Measurements from ENCODE around the gene CAPZB. TPM values are rescaled to one million over a fixed set of nuclear protein-coding genes. Genes with fewer than 3 reads are reported as not detected.

Gene CAPZB
- total and polyA plus RNA-seq, 7 experiments from 2014 or later: 216 to 559 (median 327) TPM

- Histone ChIP-seq H3K4me1 (ENCODE audit: control insufficient read depth in 2 of 2, insufficient read depth in 2 of 2, low read length in 2 of 2) (peaks cover 16 to 17% of the 10 kb centered on the region in 2 donors), H3K36me3 (ENCODE audit: control insufficient read depth in 2 of 3, insufficient read depth in 3 of 3, low read length in 3 of 3) (peaks cover 0 to 8% (median 0%) of the 10 kb centered on the region in 3 experiments), H3K27ac (ENCODE audit: low read depth, low read length) (peak overlapping the region; percentile 85), H3K4me3 (ENCODE audit: low read length) (peak overlapping the region; percentile 76), H3K9me3 (ENCODE audit: control insufficient read depth in 2 of 3, low read length in 3 of 3) (no peaks in the 10 kb centered on the region), H3K27me3 (ENCODE audit: control insufficient read depth in 2 of 2, insufficient read depth in 2 of 2, low read length in 2 of 2) (no peaks in the 10 kb centered on the region)
- ATAC-seq: no peak
- intact Hi-C loops (cut with micrococcal nuclease): loop anchor here (1.0 to 10.0 kb wide), 8 partner anchors 28 to 332 kb away; partner anchors contain the start of genes NBL1 (in 2 of the 2), CAPZB (in 1 of the 2), EMC1 (in 1 of the 2) and MRTO4 (in 1 of the 2)
- DNase-seq: no peak
- ChIA-PET POLR2A (interaction anchor here (0.6 to 1.0 kb wide), 2 partner anchors 229 to 335 kb away, joined by 4 read pairs; no protein-coding TSS in a partner anchor), CTCF (no interaction called here)
- peaks cover 28 to 47% (median 42%) of the 10 kb centered on the region in 7 donors for H3K4me1 Mint-ChIP-seq
- peaks cover 0 to 11% (median under 1%) of the 10 kb centered on the region in 5 donors for H3K36me3 Mint-ChIP-seq
- peak overlapping the region; percentile 16 to 82 (median 71) for H3K27ac Mint-ChIP-seq
- no peaks in the 10 kb centered on the region for H3K27me3 Mint-ChIP-seq
- H3K9me3 Mint-ChIP-seq: no peaks in the 10 kb centered on the region
- H3K4me3 Mint-ChIP-seq: peak overlapping the region; percentile 73 to 93 (median 87)
These were observed 172.3 kb downstream of the CAPZB start for GRCh38 chr1:19312782-19313635.

- Mint-ChIP-seq H3K27ac (peak within 1 kb of the TSS; percentile 33 to 83 (median 80)), H3K4me1 (peaks cover 29 to 49% (median 44%) of the 10 kb centered on the region in 7 donors), H3K36me3 (peaks cover 6 to 14% (median 7%) of the 10 kb centered on the region in 5 donors), H3K4me3 (peak within 1 kb of the TSS; percentile 86 to 94 (median 91)), H3K9me3 (no peaks in the 10 kb centered on the region), H3K27me3 (no peaks in the 10 kb centered on the region)
- no peaks in the 10 kb centered on the region for H3K27me3 ChIP-seq (ENCODE audit: control insufficient read depth in 2 of 2, insufficient read depth in 2 of 2, low read length in 2 of 2)
- DNase-seq (peak; percentile 68 to 97 (median 91)), ATAC-seq (peak; percentile 98)
- peak within 1 kb of the TSS; percentile 85 for H3K27ac ChIP-seq (ENCODE audit: low read depth, low read length)
- peaks cover 16 to 17% of the 10 kb centered on the region in 2 donors for H3K4me1 ChIP-seq (ENCODE audit: control insufficient read depth in 2 of 2, insufficient read depth in 2 of 2, low read length in 2 of 2)
- ChIA-PET POLR2A (interaction anchor here (0.9 to 1.1 kb wide), 3 partner anchors 10 to 336 kb away, joined by 3 to 5 read pairs (median 4); no protein-coding TSS in a partner anchor), CTCF (no interaction called here)
- peak within 1 kb of the TSS; percentile 76 for H3K4me3 ChIP-seq (ENCODE audit: low read length)
- no peaks in the 10 kb centered on the region for H3K9me3 ChIP-seq (ENCODE audit: control insufficient read depth in 2 of 3, low read length in 3 of 3)
- H3K36me3 ChIP-seq (ENCODE audit: control insufficient read depth in 2 of 3, insufficient read depth in 3 of 3, low read length in 3 of 3): peaks cover 0 to 17% (median 3%) of the 10 kb centered on the region in 3 experiments
- intact Hi-C loops (cut with micrococcal nuclease): loop anchor here (1.0 to 10.0 kb wide), 8 partner anchors 29 to 333 kb away; partner anchors contain the start of genes NBL1 (in 2 of the 2), CAPZB (in 1 of the 2), EMC1 (in 1 of the 2) and MRTO4 (in 1 of the 2)
These were observed 173.2 kb downstream of the CAPZB start, which contains the start of the genes AKR7A2 and SLC66A1 for GRCh38 chr1:19311931-19312781. Gene AKR7A2 (minus strand): TSS chr1:19312144. CDS start chr1:19312124, 20 bp downstream. Gene SLC66A1 (plus strand): TSS chr1:19312326. CDS start chr1:19317678, 5,352 bp downstream.

GRCh38 chr1:19311503-19311930, 173.8 kb downstream of the CAPZB start:
- Histone ChIP-seq H3K36me3 (ENCODE audit: control insufficient read depth in 2 of 3, insufficient read depth in 3 of 3, low read length in 3 of 3) (peaks cover 0 to 23% (median 5%) of the 10 kb centered on the region in 3 experiments), H3K4me1 (ENCODE audit: control insufficient read depth in 2 of 2, insufficient read depth in 2 of 2, low read length in 2 of 2) (peaks cover 16 to 17% of the 10 kb centered on the region in 2 donors), H3K27ac (ENCODE audit: low read depth, low read length) (peak overlapping the region; percentile 85), H3K9me3 (ENCODE audit: control insufficient read depth in 2 of 3, low read length in 3 of 3) (no peaks in the 10 kb centered on the region), H3K27me3 (ENCODE audit: control insufficient read depth in 2 of 2, insufficient read depth in 2 of 2, low read length in 2 of 2) (no peaks in the 10 kb centered on the region), H3K4me3 (ENCODE audit: low read length) (peak overlapping the region; percentile 76)
- Mint-ChIP-seq H3K4me3 (peak overlapping the region; percentile 86 to 94 (median 91)), H3K36me3 (peaks cover 6 to 17% (median 7%) of the 10 kb centered on the region in 5 donors), H3K27me3 (no peaks in the 10 kb centered on the region), H3K4me1 (peaks cover 29 to 49% (median 44%) of the 10 kb centered on the region in 7 donors), H3K9me3 (no peaks in the 10 kb centered on the region), H3K27ac (peak overlapping the region; percentile 18 to 83 (median 70))
- ChIA-PET CTCF (no interaction called here), POLR2A (interaction anchor here (0.7 to 1.1 kb wide), 3 partner anchors 10 to 475 kb away, joined by 3 to 5 read pairs (median 3); no protein-coding TSS in a partner anchor)
- intact Hi-C loops (cut with micrococcal nuclease): loop anchor here in 1 of 2 donors (10.0 kb wide), 1 partner anchor 333 kb away; the partner anchor contains the start of gene NBL1
- DNase-seq: peak in 4 of 9 donors; percentile 24 to 37 (median 32)
- peak; percentile 6 for ATAC-seq

- Histone ChIP-seq H3K36me3 (ENCODE audit: control insufficient read depth in 2 of 3, insufficient read depth in 3 of 3, low read length in 3 of 3) (peaks cover 0 to 29% (median 5%) of the 10 kb centered on the region in 3 experiments), H3K27me3 (ENCODE audit: control insufficient read depth in 2 of 2, insufficient read depth in 2 of 2, low read length in 2 of 2) (no peaks in the 10 kb centered on the region), H3K9me3 (ENCODE audit: control insufficient read depth in 2 of 3, low read length in 3 of 3) (no peaks in the 10 kb centered on the region), H3K4me3 (ENCODE audit: low read length) (peak overlapping the region; percentile 76), H3K4me1 (ENCODE audit: control insufficient read depth in 2 of 2, insufficient read depth in 2 of 2, low read length in 2 of 2) (peaks cover 16 to 17% of the 10 kb centered on the region in 2 donors), H3K27ac (ENCODE audit: low read depth, low read length) (peak overlapping the region; percentile 85)
- H3K27ac Mint-ChIP-seq: peak overlapping the region; percentile 18 to 83 (median 70)
- no peaks in the 10 kb centered on the region for H3K27me3 Mint-ChIP-seq
- peak overlapping the region; percentile 86 to 94 (median 91) for H3K4me3 Mint-ChIP-seq
- no peaks in the 10 kb centered on the region for H3K9me3 Mint-ChIP-seq
- no peak for DNase-seq
- ChIA-PET POLR2A (interaction anchor here (0.7 to 1.1 kb wide), 4 partner anchors 11 to 475 kb away, joined by 3 to 5 read pairs (median 4); partner anchors contain the start of gene EMC1), CTCF (no interaction called here)
- peaks cover 24 to 45% (median 41%) of the 10 kb centered on the region in 7 donors for H3K4me1 Mint-ChIP-seq
- peaks cover 6 to 22% (median 7%) of the 10 kb centered on the region in 5 donors for H3K36me3 Mint-ChIP-seq
- ATAC-seq: no peak
- intact Hi-C loops (cut with micrococcal nuclease): loop anchor here in 1 of 2 donors (10.0 kb wide), 1 partner anchor 334 kb away; the partner anchor contains the start of gene NBL1
These were observed 174.4 kb downstream of the CAPZB start for GRCh38 chr1:19310720-19311502.

GRCh38 chr1:19310061-19310460, 175.3 kb downstream of the CAPZB start:
- intact Hi-C loops (cut with micrococcal nuclease): loop anchor here in 1 of 2 donors (10.0 kb wide), 1 partner anchor 335 kb away; the partner anchor contains the start of gene NBL1
- POLR2A ChIA-PET: interaction anchor here (0.6 to 1.1 kb wide), 2 partner anchors 59 to 89 kb away, joined by 3 to 4 read pairs; partner anchors contain the start of gene EMC1
- H3K4me1 Mint-ChIP-seq: peaks cover 24 to 40% (median 36%) of the 10 kb centered on the region in 7 donors

More at GRCh38 chr1:19310061-19310460, 175.3 kb downstream of the CAPZB start:
- H3K4me1 ChIP-seq (ENCODE audit: control insufficient read depth in 2 of 2, insufficient read depth in 2 of 2, low read length in 2 of 2): peaks cover 16 to 17% of the 10 kb centered on the region in 2 donors
- Mint-ChIP-seq H3K27me3 (no peaks in the 10 kb centered on the region), H3K9me3 (no peaks in the 10 kb centered on the region), H3K36me3 (peaks cover 6 to 31% (median 14%) of the 10 kb centered on the region in 5 donors), H3K4me3 (peak overlapping the region in 8 of 10 donors; percentile 44 to 94 (median 91)), H3K27ac (peak overlapping the region in 2 of 9 donors; percentile 22 to 65)
- H3K27ac ChIP-seq (ENCODE audit: low read depth, low read length): no peak overlapping the region
- CTCF ChIA-PET: no interaction called here
- no peaks in the 10 kb centered on the region for H3K27me3 ChIP-seq (ENCODE audit: control insufficient read depth in 2 of 2, insufficient read depth in 2 of 2, low read length in 2 of 2)
- H3K4me3 ChIP-seq (ENCODE audit: low read length): no peak overlapping the region
- no peak for ATAC-seq
- DNase-seq: no peak
- H3K9me3 ChIP-seq (ENCODE audit: control insufficient read depth in 2 of 3, low read length in 3 of 3): no peaks in the 10 kb centered on the region
- peaks cover 5 to 37% (median 7%) of the 10 kb centered on the region in 3 experiments for H3K36me3 ChIP-seq (ENCODE audit: control insufficient read depth in 2 of 3, insufficient read depth in 3 of 3, low read length in 3 of 3)

Measured in naive thymus-derived CD4-positive, alpha-beta T cell (primary cell).